SU-DHL-6 (cell line): Measurements from ENCODE around the gene CRCP.
"Not testable (repeated sequence)": the region's sequence is repeated elsewhere in the genome, so short reads cannot be mapped to it uniquely, and the experiment has no call there.

Experiments used
- CTCF ChIP-seq: fragments of 200-600 bp; sonication (generic); IDR thresholded peaks from one replicate; pipeline ENCODE4 v1.5.1; 2017; ENCODE audit warnings: antibody characterized with exemption, mild to moderate bottlenecking, low read length, moderate library complexity; ENCODE audit not compliant: insufficient read depth, poor library complexity, severe bottlenecking
- EZH2phosphoT487 ChIP-seq: fragments of 200-600 bp; sonication (generic), shearing (Covaris generic); conservative IDR thresholded peaks from 2 replicates; pipeline ENCODE4 v1.6.1; 2018; ENCODE audit warnings: mild to moderate bottlenecking, antibody characterized with exemption, low read length, moderate library complexity, mixed read lengths

- TF ChIP-seq CTCF, EZH2phosphoT487: not testable (repeated sequence)
Observed at GRCh38 chr7:66116680-66117420, 2.2 kb downstream of the CRCP start.
